B cell (primary cell): ENCODE data around the gene A2ML1. TPM values are rescaled to one million over a fixed set of nuclear protein-coding genes. Genes with fewer than 3 reads are reported as not detected.
"Not testable (repeated sequence)": the region's sequence is repeated elsewhere in the genome, so short reads cannot be mapped to it uniquely, and the experiment has no call there.

Experiments
- ATAC-seq: fragments of 200-7000 bp; cut with Tn5 transposase; one replicate; pipeline ENCODE4 v1.10.0; 2021; ENCODE audit warnings: low read depth, mild to moderate bottlenecking, moderate number of reproducible peaks, moderate library complexity
- CTCF ChIA-PET: fragments of 350-600 bp; sonication (Branson Sonifier 250); formaldehyde crosslinking; loops from one replicate; lab custom pipeline; 2021; ENCODE audit warnings: antibody characterized with exemption, inconsistent platforms; lab: Charles Lee
- POLR2A ChIA-PET: fragments of 350-600 bp; sonication (Branson Sonifier 250); formaldehyde crosslinking; loops from one replicate; lab custom pipeline; 2021; ENCODE audit warnings: antibody characterized with exemption; lab: Charles Lee
- DNase-seq: peaks from one replicate; pipeline ENCODE4 v3.0.0; 2013
- H2AFZ ChIP-seq: 2 replicates; pipeline ENCODE4 v1.6.1; 2012; ENCODE audit warnings: mild to moderate bottlenecking, low read depth, low read length; ENCODE audit not compliant: insufficient read depth, poor library complexity, severe bottlenecking
- H3K27ac ChIP-seq, 2 donors: 1 replicate in 1 of 2; 2 replicates in 1 of 2; pipeline ENCODE4 v1.5.1; 2012 to 2013; ENCODE audit warnings: low read length in 2 of 2, mild to moderate bottlenecking in 2 of 2, moderate library complexity in 1 of 2
- H3K27me3 ChIP-seq, 4 experiments: fragments of 200-600 bp in 1 of 4; sonication (generic) in 1 of 4; replicated peaks in 1 of 4; 1 replicate in 2 of 4; 2 replicates in 2 of 4; pipeline versions ENCODE4 v1.6.1 to v1.7.0; 2013 to 2016; ENCODE audit warnings: low read length in 3 of 4, mild to moderate bottlenecking in 2 of 4, mixed read lengths in 1 of 4, moderate library complexity in 1 of 4; ENCODE audit not compliant: insufficient read depth in 4 of 4, control insufficient read depth in 3 of 4; ENCODE audit errors: control extremely low read depth in 1 of 4
- H3K36me3 ChIP-seq, 2 experiments: replicated peaks in 1 of 2; 1 replicate in 1 of 2; 2 replicates in 1 of 2; pipeline versions ENCODE4 v1.6.1 to v1.7.1; 2013; ENCODE audit warnings: low read length in 1 of 2; ENCODE audit not compliant: insufficient read depth in 2 of 2, control insufficient read depth in 1 of 2; ENCODE audit errors: control extremely low read depth in 1 of 2, extremely low read depth in 1 of 2
- H3K4me1 ChIP-seq, 2 donors: fragments of 200-600 bp in 1 of 2; sonication (generic) in 1 of 2; 1 replicate in 1 of 2; 2 replicates in 1 of 2; pipeline versions ENCODE4 v1.5.1 to v1.6.1; 2013 to 2017; ENCODE audit warnings: low read length in 2 of 2; ENCODE audit not compliant: control insufficient read depth in 2 of 2, insufficient read depth in 2 of 2
- H3K4me2 ChIP-seq: replicated peaks from 2 replicates; pipeline ENCODE3; 2012; ENCODE audit warnings: mild to moderate bottlenecking, low read depth, low read length; ENCODE audit not compliant: poor library complexity, severe bottlenecking
- H3K4me3 ChIP-seq, 5 experiments: fragments of 200-600 bp in 1 of 5; sonication (generic) in 1 of 5; 1 replicate in 3 of 5; 2 replicates in 2 of 5; pipeline versions ENCODE4 v1.5.1 to v1.7.0; 2011 to 2016; ENCODE audit warnings: low read length in 4 of 5, mild to moderate bottlenecking in 4 of 5, low read depth in 2 of 5, control low read depth in 1 of 5, moderate library complexity in 1 of 5; ENCODE audit not compliant: insufficient read depth in 1 of 5; ENCODE audit errors: control extremely low read depth in 1 of 5, extremely low read depth in 1 of 5
- H3K79me2 ChIP-seq: fragments of 200-600 bp; sonication (generic); one replicate; pipeline ENCODE4 v1.6.0; 2016; ENCODE audit warnings: low read length; ENCODE audit not compliant: control insufficient read depth, insufficient read depth
- H3K9ac ChIP-seq: fragments of 200-600 bp; sonication (generic); 2 replicates; pipeline ENCODE4 v1.6.1; 2017; ENCODE audit warnings: mild to moderate bottlenecking, low read length, moderate library complexity
- H3K9me3 ChIP-seq, 3 donors: one replicate each; pipeline versions ENCODE4 v1.6.1 to v1.7.1; 2013; ENCODE audit warnings: low read length in 2 of 3; ENCODE audit not compliant: control insufficient read depth in 2 of 3, insufficient read depth in 1 of 3; ENCODE audit errors: control extremely low read depth in 1 of 3
- H4K20me1 ChIP-seq: 2 replicates; pipeline ENCODE4 v1.6.0; 2012; ENCODE audit warnings: mild to moderate bottlenecking, low read length; ENCODE audit not compliant: insufficient read depth, control insufficient read depth, poor library complexity, severe bottlenecking
- H3K27ac Mint-ChIP-seq: one replicate; pipeline ENCODE4 v1.8.0; 2021; ENCODE audit warnings: mixed read lengths
- H3K27me3 Mint-ChIP-seq: one replicate; pipeline ENCODE4 v1.8.0; 2021; ENCODE audit warnings: mixed read lengths
- H3K4me1 Mint-ChIP-seq: one replicate; pipeline ENCODE4 v1.8.0; 2021; ENCODE audit warnings: mixed read lengths
- H3K4me3 Mint-ChIP-seq: one replicate; pipeline ENCODE4 v1.8.0; 2021; ENCODE audit warnings: mixed read lengths
- H3K9me3 Mint-ChIP-seq: one replicate; pipeline ENCODE4 v1.8.0; 2022; ENCODE audit warnings: mixed read lengths; ENCODE audit not compliant: insufficient read depth
- EZH2 ChIP-seq: IDR thresholded peaks from 2 replicates; pipeline ENCODE4 v1.6.1; 2012; ENCODE audit warnings: borderline replicate concordance, low read depth, mild to moderate bottlenecking, moderate library complexity, low read length; ENCODE audit not compliant: insufficient read depth, poor library complexity, severe bottlenecking
- WGBS: methylation state at CpG from one replicate; pipeline ENCODE4 v1.1.5; 2013; ENCODE audit warnings: missing lambda C conversion rate; ENCODE audit not compliant: insufficient coverage; 5-methylcytosine and 5-hydroxymethylcytosine counted together
- intact Hi-C: fragments of 100-400 bp; cut with micrococcal nuclease; formaldehyde crosslinking; loops from one replicate; pipeline ENCODE4 v1.10.0; 2022
- polyA plus RNA-seq: library from polyadenylated mRNA; depleted of rRNA; stranded (reverse); fragments of >200 nt; gene quantifications from 2 replicates; pipeline ENCODE4 v1.2.3, GENCODE V29; 2012
- total RNA-seq, 2 donors: library from RNA; stranded (reverse); fragments of 120-200 nt in 1 of 2; gene quantifications; 1 replicate in 1 of 2; 2 replicates in 1 of 2; pipeline versions ENCODE4 v1.2.3 to v1.2.4, GENCODE V29; 2013 to 2022
- TF ChIP-seq, protein P1 (sequence below): fragments of 200-600 bp; IDR thresholded peaks from one replicate; pipeline ENCODE4 v1.8.0; 2022; ENCODE audit warnings: antibody characterized with exemption, mild to moderate bottlenecking

The A2ML1 gene
- total and polyA plus RNA-seq, 2 donors (not counting 1 experiment from before 2014, with no cell fraction given): not detected

DNA sequence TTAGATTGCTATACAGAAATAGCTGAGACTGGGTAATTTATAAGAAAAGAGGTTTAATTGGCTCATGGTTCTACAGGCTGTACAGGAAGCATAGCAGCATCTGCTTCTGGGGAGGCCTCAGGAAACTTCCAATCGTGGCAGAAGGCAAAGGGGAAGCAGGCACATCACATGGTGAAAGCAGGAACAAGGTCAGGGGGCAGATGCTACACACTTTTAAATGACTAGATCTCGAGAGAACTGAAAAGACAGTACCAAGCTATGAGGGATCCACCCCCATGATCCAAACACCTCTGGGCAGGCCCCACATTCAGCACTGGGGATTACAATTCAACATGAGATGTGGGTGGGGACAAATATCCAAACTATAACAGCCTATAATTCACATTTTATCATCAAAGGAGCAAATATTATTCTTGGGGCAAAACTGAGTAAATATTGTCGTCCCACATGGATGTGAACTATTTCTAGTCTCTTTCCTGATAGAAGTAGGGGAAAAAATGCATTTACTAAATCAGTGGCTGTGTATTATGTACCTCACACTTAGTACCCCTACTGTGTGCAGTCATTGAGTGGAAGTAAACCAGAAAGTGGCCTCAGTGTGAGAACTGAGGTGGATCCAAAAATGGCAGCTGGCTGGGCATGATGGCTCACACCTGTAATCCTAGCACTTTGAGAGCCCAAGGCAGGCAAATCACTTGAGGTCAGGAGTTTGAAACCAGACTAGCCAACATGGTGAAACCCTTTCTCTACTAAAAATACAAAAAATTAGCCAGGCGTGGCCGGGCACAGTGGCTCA, 25.4 kb upstream of the A2ML1 start:
- H3K4me1 Mint-ChIP-seq: no peaks in the 10 kb centered on the region
- H3K27me3 ChIP-seq: peaks cover 0 to 3% (median 0%) of the 10 kb centered on the region in 4 experiments
- ChIA-PET CTCF (no interaction called here), POLR2A (no interaction called here)
- H3K27me3 Mint-ChIP-seq: no peaks in the 10 kb centered on the region
- no peak overlapping the region for H3K27ac ChIP-seq
- H3K4me2 ChIP-seq: no peak overlapping the region
- DNase-seq (no peak), ATAC-seq (no peak)
- H3K27ac Mint-ChIP-seq: no peak overlapping the region
- no peaks in the 10 kb centered on the region for H3K36me3 ChIP-seq
- H3K9me3 ChIP-seq: peaks cover 0 to 7% (median 0%) of the 10 kb centered on the region in 3 donors
- 89% methylated on average over 3 of the region's 5 CpGs for WGBS
- no peaks in the 10 kb centered on the region for H3K9me3 Mint-ChIP-seq
- no peaks in the 10 kb centered on the region for H3K79me2 ChIP-seq
- H4K20me1 ChIP-seq: no peaks in the 10 kb centered on the region
- H2AFZ ChIP-seq: no peak overlapping the region
- no peak overlapping the region for H3K4me3 Mint-ChIP-seq
- no peaks in the 10 kb centered on the region for H3K4me1 ChIP-seq
- no peak overlapping the region for H3K9ac ChIP-seq
- H3K4me3 ChIP-seq: no peak overlapping the region
- intact Hi-C loops: no loop called here
- TF ChIP-seq EZH2: no peak
- TF ChIP-seq, protein P1, sequence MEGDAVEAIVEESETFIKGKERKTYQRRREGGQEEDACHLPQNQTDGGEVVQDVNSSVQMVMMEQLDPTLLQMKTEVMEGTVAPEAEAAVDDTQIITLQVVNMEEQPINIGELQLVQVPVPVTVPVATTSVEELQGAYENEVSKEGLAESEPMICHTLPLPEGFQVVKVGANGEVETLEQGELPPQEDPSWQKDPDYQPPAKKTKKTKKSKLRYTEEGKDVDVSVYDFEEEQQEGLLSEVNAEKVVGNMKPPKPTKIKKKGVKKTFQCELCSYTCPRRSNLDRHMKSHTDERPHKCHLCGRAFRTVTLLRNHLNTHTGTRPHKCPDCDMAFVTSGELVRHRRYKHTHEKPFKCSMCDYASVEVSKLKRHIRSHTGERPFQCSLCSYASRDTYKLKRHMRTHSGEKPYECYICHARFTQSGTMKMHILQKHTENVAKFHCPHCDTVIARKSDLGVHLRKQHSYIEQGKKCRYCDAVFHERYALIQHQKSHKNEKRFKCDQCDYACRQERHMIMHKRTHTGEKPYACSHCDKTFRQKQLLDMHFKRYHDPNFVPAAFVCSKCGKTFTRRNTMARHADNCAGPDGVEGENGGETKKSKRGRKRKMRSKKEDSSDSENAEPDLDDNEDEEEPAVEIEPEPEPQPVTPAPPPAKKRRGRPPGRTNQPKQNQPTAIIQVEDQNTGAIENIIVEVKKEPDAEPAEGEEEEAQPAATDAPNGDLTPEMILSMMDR: no peak

DNA sequence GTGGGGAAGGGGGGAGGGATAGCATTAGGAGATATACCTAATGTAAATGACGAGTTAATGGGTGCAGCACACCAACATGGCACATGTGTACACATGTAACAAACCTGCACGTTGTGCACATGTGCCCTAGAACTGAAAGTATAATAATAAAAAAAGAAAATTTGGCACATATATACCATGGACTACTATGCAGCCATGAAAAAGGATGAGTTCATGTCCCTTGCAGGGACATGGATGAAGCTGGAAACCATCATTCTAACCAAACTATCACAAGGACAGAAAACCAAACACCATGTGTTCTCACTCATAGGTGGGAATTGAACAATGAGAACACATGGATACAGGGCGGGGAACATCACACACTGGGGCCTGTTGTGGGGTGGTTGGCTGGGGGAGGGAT, 21.2 kb upstream of the A2ML1 start:
- ATAC-seq, H3K4me3 ChIP-seq, H3K27me3 ChIP-seq, H3K36me3 ChIP-seq, H3K27me3 Mint-ChIP-seq, H2AFZ ChIP-seq, H3K9me3 Mint-ChIP-seq, H3K9ac ChIP-seq, H3K27ac ChIP-seq, H4K20me1 ChIP-seq, H3K4me1 ChIP-seq, H3K4me2 ChIP-seq, H3K79me2 ChIP-seq, H3K4me3 Mint-ChIP-seq, H3K9me3 ChIP-seq, H3K27ac Mint-ChIP-seq, DNase-seq, intact Hi-C loops, POLR2A ChIA-PET, H3K4me1 Mint-ChIP-seq, CTCF ChIA-PET: not testable (repeated sequence)
- WGBS: no CpG with 5 or more reads among the region's 3 CpGs

DNA sequence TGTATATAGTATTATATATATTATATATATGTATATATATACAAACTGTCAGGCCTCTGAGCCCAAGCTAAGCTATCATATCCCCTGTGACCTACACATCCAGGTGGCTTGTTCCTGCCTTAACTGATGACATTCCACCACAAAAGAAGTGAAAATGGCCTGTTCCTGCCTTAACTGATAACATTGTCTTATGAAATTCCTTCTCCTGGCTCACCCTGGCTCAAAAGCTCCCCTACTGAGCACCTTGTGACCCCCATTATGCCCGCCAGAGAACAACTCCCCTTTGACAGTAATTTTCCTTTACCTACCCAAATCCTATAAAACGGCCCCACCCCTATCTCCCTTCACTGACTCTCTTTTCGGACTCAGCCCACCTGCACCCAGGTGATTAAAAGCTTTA, 17.6 kb upstream of the A2ML1 start:
- H3K9me3 Mint-ChIP-seq, H3K4me3 Mint-ChIP-seq, H2AFZ ChIP-seq, ATAC-seq, DNase-seq, H3K27ac ChIP-seq, H3K9ac ChIP-seq, H4K20me1 ChIP-seq, H3K9me3 ChIP-seq, POLR2A ChIA-PET, intact Hi-C loops, H3K4me1 ChIP-seq, H3K4me1 Mint-ChIP-seq, H3K27me3 ChIP-seq, H3K36me3 ChIP-seq, H3K4me3 ChIP-seq, H3K27ac Mint-ChIP-seq, H3K79me2 ChIP-seq, H3K27me3 Mint-ChIP-seq, H3K4me2 ChIP-seq: not testable (repeated sequence)
- CTCF ChIA-PET: interaction anchor here (1.1 kb wide), 1 partner anchor 196 kb away, joined by 3 read pairs; no protein-coding TSS in a partner anchor
- WGBS: 89% methylated on average over 1 of the region's 3 CpGs
